ENCODE data around the gene STMND1.
"Not testable (repeated sequence)": the region's sequence is repeated elsewhere in the genome, so short reads cannot be mapped to it uniquely, and the experiment has no call there.

Gene STMND1

DNA sequence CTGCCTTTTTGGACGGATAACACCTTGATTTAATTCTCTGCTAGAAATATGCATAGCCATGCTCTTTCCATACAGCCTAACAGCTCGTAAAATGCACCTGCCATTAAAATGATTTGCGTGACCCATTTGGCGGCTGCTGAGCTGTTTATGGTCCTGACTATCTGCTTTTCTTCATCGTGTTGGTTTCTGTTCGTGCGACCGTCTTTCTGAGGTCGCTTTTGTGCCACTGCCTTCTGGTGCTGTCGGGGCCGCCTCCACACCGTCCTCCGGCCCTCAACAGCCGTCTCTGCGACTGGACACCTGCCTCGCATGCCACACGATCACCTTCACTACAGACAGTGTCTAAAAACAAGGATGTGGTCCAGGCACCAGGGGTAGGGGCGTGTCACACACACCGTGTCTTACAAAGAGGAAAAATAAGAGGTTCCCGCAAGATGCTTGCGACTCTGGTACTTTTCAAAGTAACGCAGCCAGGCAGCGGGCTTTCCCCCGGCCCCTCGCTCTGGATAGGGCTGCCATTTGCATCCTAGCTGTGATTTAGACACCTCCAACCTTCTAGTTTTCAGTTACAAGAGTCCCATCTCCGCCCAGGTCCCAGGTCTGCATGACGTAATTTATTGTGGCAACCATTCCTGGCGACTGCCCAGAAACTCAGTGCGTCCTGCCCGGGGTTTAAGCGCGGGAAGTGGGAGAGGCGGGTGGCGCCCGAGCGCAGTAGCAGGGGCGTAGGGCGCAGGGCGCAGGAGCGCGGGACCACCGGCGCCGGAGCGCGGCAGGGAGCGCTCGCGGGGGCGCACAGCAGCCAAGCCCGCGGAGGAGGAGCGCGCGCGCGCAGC, at the start of gene STMND1:
Gene STMND1, plus strand, starts transcription at position 629 of the 836 bp plus-strand sequence. CDS start 208 bp downstream, outside the sequence.
- no peak for DNase-seq

DNA sequence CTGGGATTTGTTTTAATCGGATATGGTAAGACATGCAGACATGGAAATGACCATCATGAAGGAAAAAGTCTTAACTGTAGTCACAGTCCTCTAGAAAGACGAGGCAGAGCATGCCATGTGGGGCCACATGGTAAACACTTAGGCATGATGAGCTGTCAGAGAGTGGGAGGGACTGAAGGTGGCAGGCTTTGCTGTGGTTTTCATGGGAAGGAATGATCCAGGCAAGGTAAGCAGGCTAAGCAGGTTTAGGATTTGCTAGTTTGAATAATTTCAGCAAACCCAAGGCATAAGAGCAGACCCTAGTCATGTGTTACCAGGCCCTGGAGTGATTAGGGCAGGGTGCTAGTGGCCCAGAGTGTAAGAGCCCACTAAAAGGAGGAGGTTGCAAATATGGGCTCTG, 47.2 kb upstream of the STMND1 start:
- no peak for DNase-seq

DNA sequence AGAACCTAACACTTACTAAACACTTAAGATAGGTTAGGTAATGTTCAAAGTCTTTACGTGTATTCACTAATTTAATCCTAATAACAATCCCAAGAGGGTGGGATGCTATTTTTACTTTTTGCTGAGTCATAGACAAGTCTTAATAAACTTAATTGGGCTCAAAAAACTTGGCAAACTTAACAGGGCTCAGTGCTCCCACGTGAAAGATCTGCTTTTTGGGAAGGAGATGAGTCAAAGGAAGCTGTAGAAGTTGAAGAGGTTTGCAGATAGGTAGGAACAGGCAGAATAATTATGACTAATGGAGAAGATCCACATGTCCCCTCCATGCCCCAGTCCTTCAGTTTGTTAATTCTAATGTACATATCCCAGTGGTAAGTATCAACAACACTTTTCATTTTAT, 44.5 kb upstream of the STMND1 start:
- no peak for DNase-seq

DNA sequence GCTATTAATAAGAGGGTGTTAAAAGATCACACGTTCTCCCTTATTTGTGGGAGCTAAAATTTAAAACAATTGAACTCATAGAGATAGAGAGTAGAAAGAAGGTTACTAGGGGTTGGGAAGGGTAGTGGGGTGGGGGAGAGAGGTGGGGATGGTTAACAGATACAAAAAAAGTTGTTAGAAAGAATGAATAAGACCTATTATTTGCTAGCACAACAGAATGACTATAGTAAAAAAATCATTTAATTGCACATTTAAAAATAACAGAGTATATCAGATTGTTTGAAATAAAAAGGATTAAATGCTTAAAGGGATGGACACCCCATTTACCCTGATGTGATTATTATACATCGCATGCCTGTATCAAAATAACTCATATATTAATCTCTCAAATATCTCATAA, 43.3 kb upstream of the STMND1 start:
- no peak for DNase-seq

DNA sequence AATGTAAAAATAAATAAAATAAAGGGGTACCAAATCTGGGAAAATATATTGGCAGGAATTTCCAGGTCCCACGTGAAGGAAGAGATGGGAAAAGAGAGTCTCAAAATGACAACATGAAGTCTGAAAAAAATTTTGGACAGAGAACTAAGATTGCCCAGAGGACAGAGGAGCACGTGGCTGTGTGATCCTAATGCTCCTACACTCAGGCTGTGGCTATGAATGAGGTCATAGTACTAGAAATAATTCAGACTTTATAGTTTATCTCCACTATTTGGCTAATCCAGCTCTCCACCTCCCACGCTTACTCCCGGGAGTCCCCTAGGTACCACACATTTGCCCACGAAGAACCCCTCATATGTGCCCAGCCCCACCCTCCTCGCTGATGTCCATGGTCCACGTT, 42.8 kb upstream of the STMND1 start:
- no peak for DNase-seq

DNA sequence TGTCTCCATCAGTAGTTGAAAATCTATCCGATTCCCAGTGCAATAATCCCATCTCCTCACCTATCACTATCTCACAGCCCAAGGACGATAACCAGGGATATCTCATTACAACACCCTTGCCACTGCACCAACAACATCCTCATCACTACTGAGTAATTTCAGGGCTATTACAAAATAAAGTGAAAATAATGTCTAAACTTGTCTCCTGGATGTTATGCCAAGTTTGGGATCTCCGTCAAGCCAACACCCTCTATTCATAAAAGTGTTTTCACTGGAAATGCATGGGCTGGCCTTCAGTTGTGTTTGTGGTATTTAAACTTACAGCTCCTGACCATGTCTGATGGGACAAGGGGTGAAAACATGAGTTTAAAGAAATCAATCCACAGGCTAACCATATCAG, 42.0 kb upstream of the STMND1 start:
- no peak for DNase-seq

DNA sequence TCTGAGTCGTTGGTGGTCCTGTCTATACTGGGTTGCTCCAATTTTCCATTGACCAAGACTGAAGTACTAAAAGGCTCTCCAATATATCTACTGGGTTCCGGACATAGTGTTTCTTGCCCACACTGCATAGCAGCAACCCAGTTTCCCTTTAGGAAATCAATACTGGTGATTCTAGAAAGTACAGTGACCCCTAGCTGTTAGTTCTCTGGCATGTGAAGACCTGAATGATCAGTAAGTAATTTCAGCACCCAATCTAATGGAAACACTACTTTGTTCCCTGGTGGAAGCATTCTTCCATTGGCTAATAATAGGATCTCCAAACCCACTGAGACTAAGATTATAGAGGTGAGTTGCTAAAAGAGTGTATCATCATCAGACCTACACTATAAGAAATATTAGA, 40.8 kb upstream of the STMND1 start:
- DNase-seq, result no peak

DNA sequence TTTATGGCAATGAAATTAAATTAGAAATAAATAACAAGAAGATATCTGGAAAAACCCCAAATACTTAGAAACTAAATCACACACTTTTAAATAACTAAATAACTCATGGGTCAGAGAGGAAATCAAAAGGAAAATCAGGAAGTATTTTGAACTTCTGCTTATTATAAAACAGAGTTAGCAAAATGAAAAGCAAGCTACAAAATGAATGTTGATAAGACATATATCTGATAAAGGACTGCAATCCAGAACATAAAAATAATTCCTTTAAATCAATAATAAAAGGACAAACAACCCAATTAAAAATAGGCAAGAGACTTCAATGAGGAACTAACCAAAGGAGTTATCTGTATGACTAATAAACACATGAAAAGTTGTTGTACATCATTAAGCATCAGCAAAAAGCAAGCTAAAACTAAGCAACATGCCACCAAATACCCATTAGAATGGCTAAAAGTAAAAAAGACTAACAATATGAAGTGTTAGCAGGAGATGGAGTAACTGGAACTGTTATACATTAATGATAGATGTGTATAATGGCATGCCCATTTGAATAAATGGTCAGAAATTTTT, 38.9 kb upstream of the STMND1 start:
- no peak for DNase-seq

DNA sequence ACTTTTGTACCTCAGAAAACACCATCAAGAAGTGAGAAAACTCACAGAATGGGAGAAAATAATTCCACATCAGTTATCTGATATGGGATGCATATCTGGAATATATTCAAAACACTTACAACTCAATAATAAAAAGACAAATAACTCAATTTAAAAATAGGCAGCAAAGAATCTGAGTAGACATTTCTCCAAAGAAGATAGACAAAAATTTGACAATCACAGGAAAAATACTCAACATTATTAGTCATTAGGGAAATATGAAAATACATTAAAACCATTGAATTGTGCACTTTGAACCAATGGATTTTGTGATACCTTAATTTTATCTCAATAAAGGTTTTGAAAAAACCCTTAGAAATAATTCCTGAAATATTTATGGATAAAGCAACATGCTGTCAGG, 36.9 kb upstream of the STMND1 start:
- DNase-seq, result no peak

DNA sequence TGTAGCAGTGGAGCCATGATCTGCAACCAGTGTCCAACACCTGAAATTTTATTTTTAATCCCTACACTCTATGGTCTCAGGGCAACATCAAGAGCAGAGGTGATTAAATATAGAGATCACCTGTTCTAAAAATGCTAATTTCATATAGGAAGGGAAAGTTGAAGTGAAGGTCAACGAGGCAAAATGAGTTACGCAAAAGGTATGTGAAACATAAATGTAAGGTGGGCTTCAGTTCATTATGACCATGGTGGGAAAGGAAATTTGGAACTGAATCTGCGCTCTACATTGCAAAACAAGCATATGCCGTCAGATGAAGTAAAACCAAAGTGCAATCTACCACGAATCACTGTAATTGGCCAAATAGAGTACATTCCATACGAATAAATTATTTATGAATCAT, 35.2 kb upstream of the STMND1 start:
- DNase-seq, result no peak

DNA sequence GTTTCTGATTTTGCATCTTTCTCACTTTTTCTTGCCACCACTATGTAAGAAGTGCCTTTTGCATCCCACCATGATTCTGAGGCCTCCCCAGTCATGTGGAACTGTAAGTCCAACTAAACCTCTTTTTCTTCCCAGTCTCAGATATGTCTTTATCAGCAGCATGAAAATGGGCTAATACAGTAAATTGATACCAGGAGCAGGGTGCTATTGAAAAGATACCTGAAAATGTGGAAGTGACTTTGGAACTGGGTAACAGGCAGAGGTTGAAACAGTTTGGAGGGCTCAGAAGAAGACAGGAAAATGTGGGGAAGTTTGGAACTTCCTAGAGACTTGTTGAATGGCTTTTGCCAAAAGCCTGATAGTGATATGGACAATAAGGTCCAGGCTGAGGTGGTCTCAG, 32.9 kb upstream of the STMND1 start:
- not testable (repeated sequence) for DNase-seq

DNA sequence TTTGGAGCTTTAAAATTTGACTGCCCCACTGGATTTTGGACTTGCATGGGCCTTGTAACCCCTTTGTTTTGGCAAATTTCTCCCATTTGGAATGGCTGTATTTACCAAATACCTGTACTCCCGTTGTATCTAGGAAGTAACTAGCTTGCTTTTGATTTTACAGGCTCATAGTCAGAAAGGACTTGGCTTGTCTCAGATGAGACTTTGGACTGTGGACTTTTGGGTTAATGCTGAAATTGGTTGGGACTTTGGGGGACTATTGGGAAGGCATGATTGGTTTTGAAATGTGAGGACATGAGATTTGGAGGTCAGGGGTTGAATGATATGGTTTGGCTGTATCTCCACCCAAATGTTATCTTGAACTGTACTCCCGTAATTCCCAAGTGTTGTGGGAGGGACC, 31.4 kb upstream of the STMND1 start:
- DNase-seq, result not testable (repeated sequence)

DNA sequence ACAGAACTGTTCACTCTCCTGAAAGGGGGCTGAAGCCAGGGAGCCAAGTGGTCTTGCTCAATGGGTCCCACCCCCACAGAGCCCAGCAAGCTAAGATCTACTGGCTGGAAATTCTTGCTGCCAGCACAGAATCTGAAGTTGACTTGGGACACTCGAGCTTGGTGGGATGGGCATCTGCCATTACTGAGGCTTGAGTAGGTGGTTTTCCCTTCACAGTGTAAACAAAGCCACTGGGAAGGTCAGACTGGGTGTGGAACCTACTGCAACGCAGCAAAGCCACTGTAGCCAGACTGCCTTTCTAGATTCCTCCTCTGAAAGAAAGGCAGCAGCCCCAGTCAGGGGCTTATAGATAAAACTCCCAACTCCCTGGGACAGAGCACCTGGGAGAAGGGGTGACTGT, 28.3 kb upstream of the STMND1 start:
- not testable (repeated sequence) for DNase-seq

DNA sequence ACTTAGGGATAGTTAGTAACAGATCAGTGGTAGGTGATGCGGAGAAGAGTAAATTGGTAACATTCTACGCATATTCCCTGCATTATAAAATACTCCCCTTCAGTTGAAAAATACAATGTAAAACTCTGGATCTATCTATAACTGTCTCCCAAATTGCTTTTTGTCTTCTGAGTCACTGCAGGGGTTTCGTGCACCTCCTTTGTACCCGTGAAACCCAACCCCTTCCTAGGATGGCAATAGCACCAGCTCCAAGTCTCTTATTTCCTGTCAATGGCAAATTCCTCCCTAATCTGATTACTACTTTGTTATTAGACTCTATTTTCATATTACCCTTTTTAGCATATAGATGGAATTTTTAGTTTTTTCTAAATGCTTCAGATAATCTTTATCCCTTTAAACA, 20.6 kb upstream of the STMND1 start:
- no peak for DNase-seq

DNA sequence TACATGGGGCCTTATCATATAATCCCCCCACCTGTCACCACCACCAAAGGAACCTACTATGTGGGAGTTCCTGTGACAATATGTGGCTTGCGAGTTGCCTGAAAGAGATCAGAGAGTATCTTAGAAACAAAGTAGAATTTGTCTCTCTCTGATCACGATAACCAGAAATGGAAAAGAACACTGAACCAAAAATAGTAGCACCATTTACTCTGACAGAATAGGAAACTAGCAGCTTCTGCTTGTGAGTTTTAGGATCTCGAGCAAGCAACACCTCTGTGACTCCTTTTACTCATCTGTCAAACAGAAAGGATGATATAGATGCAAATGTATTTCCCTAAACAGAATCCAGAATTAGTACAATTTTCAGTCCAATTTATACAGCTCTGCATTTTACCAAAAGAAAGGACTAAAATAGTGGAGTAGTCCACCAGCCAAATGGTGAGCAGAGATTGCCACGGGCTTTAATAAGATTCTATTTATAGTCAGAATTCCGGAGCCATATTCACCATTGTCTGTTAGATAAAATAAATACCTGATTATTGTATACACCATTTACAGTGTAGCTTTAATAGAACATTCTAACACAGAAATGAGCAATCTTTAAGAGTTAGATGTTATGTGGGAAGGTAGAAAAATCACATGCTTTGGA, 19.9 kb upstream of the STMND1 start:
- DNase-seq, result no peak

DNA sequence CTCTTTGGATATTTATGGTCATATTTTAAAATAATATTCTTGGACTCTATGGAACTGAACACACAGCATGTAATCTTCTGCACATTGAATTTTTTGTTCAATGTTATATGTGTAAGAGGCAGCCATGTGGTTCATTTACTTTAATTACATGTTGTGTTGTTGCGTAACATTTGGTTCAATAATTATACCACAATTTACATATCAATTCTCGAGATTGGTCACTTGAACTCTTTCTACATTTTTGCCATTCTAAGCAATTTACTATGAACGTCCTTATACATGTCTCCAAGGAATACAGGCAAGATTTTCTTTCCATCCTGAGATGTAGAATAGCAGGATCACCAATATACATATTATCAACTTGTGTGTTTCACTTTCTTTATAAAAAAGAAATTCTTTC, 18.5 kb upstream of the STMND1 start:
- no peak for DNase-seq

DNA sequence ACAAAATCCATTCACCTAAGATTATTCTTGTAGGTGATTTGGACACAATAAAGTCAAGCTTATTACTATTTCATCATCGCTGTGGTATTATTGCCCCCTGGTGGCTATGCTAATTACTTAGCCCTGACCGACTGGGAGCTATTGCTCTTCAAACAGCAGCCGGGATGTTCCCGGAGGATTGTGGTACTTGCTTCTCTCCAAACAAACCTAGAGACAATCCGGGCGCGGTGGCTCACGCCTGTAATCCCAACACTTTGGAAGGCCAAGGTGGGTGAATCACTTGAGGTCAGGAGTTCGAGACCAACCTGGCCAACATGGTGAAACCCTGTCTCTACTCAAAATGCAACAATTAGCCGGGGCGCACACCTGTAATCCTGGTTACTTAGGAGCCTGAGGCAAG, 15.4 kb upstream of the STMND1 start:
- no peak for DNase-seq

DNA sequence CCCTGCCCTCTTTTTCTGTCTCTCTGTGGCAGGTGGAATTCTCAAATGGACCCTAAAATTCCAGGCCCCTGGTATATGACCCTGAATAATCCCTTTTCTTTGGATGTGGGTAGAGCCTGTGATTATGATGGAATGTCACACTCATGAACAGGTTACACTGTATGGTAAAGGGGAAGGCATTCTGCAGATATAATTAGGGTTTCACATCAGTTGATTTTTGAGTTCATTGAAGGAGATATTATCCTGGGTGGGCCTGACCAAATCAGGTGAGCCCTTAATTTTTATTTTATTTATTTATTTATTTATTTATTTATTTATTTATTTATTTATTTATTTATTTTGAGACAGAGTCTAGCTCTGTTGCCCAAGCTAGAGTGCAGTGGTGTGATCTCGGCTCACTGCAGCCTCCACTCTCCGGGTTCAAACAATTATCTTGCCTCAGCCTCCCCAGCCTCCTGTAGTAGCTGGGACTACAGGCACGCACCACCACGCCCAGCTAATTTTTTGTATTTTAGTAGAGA, 13.7 kb upstream of the STMND1 start:
- no peak for DNase-seq

DNA sequence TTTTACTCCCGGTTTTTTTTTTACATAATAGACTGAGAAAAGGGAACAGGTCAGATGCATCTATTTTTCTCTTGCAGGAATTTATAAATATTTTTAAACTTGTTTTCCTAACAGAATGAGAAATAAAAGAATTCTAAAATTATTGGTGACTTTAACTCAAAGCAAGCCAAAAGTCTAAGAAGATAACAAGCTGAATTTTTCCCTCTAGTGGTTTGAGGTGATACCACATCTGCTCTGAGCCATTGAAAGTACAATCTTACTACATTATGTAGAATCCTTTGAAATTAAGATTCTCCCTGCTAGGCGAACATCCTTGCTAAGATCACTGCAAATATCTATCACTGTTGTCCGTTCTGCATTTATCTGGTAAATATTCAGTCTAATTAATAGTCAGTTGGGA, 10.7 kb upstream of the STMND1 start:
- DNase-seq, result no peak

DNA sequence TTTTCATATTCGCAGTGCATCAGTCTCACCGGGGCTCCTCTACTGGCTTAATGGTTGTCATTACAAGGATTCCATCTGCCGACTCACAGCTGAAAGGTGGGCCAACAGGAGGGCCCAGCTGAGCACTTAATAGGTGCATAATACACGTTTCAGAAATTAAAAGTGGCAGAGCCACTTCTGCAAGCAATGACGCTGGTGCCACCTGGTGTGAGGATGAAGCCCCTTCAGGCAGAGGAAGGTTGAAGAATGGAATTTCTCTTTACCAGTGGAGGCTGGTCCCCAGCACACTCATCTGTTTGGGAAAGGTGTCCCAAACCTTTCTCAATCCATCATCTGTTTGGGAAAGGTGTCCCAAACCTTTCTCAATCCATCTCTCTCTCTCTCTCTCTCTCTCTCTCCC, 8.2 kb upstream of the STMND1 start:
- no peak for DNase-seq

DNA sequence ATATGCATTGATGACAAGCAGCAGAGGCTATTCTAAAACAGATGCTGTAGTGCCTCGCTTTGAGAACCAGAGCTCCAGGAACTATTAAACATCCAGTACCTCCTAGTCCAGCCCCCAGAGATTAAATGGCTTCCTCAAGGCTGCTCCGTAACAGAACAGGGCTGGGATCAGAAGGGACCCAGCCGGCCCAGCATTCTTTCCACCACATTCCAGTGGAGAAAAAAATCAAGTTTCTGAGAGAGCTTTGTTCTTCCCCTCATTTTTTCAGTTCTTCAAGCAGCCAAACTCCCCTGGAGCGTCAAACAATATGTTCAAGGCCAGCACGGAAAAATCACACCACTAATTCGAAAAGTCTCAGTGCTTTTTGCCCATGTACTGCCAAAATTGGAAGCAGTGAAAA, 5.8 kb upstream of the STMND1 start:
- no peak for DNase-seq

DNA sequence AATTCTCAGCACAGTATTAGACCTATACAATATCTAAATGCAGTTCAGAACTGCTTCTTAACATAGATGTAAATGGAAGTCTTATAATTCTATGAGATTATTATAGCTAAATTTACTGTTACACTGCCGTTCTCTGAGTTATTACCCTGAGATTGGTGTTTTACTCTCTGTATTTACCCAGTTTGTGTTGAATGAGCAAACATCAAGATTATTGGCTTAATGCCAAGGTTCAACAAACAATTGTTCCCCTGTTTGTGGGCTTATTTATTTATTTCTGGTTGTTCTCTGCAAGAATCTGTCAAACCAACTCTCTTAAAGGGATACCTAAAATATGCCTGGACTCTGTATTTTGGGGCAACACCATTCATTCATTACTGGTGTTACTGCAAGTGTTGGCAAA, 5.2 kb upstream of the STMND1 start:
- DNase-seq, result no peak

DNA sequence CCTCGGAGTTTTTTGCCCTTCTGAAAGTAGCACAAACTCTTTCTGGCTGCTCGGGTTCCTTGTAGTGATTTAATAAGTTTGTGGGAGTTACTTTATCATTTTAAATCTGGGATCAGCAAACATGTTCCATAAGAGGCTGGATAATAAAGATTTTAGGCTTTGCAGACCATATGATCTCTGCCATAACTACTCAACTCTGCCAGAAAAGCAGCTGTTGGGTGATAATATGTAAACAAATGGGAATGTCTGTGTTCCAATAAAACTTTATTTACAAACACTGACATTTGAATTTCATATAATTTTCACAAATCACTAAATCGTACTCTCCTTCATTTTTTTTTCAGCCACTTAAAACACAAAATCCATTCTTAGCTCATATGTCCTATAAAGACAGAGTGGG, 3.9 kb upstream of the STMND1 start:
- DNase-seq, result no peak

DNA sequence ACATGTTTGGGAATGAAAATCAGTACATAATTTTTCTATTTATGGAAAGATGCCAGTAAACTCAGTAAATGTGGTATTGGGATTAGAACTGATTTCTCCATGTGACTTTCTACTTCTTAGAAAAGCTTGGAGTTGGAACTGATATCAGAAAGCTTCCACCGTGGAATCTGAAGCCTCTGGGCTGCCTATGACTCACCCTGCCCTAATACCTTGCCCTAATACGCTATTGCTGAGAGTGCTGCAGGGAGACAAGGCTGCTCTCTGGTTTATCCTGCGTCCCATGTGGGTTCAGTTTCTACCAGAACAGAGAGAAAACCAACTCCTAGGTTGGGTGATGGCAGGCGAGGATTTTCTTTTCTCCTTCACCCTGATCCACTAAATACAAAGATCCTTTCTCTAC, 3.3 kb upstream of the STMND1 start:
- no peak for DNase-seq
